ENCODE measurements around the gene PCDHB1.
"Not testable (repeated sequence)": the region's sequence is repeated elsewhere in the genome, so short reads cannot be mapped to it uniquely, and the experiment has no call there.

The PCDHB1 gene

DNA sequence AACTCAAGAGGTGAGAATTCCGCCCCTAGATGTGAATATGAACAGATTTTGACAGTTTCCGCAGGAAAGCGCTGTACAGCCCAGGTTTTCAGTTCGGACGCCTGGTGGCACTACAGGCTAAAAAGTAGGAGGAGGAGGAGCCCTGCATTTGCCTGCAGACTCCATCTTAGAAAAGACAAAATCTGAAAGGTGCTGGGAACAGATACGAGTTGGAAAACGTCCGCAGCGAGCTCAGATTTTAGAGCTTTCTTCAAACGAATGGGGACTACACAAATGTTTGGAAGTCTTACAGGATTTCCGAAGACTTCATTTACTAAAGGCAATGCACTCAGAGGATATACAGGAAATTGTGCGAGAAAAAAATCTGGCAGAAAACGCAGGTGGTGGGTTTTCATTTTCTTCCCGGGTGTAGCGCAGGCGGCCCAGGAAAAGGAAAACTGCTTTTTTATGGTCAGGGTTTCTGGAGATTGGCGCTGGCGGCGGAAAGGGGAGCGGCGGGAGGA is 33.4 kb downstream of the PCDHB1 start:
- DNase-seq = peak; percentile 32 to 67

DNA sequence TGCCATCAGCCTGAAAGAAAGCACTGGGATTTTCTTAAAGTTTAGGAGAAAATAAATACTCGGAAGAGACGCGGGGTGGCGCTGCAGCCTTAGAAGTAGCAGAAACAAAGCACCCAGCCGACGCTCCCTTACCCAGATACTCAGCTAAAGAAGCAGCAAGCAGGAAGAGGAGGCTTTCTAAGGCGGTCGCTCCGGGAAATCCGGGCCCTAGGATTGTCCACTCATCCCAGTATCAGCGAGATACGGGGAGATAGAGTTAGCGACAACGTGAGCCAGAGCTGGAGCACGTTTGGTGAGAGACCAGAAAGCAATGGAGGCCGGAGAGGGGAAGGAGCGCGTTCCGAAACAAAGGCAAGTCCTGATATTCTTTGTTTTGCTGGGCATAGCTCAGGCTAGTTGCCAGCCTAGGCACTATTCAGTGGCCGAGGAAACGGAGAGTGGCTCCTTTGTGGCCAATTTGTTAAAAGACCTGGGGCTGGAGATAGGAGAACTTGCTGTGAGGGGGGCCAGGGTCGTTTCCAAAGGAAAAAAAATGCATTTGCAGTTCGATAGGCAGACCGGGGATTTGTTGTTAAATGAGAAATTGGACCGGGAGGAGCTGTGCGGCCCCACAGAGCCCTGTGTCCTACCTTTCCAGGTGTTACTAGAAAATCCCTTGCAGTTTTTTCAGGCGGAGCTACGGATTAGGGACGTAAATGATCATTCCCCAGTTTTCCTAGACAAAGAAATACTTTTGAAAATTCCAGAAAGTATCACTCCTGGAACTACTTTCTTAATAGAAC is 43.5 kb downstream of the PCDHB1 start, which contains the start of gene PCDHB2:
Gene PCDHB2, plus strand, starts transcription at position 135 of the 782 bp plus-strand sequence. Its CDS starts 176 bp downstream, at position 311.
- peak; percentile 72 to 73 for DNase-seq

DNA sequence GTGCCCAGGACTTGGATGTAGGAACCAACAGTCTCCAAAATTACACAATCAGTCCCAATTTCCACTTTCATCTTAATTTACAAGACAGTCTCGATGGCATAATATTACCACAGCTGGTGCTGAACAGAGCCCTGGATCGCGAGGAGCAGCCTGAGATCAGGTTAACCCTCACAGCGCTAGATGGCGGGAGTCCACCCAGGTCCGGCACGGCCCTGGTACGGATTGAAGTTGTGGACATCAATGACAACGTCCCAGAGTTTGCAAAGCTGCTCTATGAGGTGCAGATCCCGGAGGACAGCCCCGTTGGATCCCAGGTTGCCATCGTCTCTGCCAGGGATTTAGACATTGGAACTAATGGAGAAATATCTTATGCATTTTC is 44.1 kb downstream of the PCDHB1 start:
- no peak for DNase-seq

DNA sequence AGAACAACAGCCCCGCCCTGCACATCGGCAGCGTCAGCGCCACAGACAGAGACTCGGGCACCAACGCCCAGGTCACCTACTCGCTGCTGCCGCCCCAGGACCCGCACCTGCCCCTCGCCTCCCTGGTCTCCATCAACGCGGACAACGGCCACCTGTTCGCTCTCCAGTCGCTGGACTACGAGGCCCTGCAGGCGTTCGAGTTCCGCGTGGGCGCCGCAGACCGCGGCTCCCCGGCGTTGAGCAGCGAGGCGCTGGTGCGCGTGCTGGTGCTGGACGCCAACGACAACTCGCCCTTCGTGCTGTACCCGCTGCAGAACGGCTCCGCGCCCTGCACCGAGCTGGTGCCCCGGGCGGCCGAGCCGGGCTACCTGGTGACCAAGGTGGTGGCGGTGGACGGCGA is 45.0 kb downstream of the PCDHB1 start:
- not testable (repeated sequence) for DNase-seq

DNA sequence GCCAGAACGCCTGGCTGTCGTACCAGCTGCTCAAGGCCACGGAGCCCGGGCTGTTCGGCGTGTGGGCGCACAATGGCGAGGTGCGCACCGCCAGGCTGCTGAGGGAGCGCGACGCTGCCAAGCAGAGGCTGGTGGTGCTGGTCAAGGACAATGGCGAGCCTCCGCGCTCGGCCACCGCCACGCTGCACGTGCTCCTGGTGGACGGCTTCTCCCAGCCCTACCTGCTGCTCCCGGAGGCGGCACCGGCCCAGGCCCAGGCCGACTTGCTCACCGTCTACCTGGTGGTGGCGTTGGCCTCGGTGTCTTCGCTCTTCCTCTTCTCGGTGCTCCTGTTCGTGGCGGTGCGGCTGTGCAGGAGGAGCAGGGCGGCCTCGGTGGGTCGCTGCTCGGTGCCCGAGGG is 45.4 kb downstream of the PCDHB1 start:
- not testable (repeated sequence) for DNase-seq

DNA sequence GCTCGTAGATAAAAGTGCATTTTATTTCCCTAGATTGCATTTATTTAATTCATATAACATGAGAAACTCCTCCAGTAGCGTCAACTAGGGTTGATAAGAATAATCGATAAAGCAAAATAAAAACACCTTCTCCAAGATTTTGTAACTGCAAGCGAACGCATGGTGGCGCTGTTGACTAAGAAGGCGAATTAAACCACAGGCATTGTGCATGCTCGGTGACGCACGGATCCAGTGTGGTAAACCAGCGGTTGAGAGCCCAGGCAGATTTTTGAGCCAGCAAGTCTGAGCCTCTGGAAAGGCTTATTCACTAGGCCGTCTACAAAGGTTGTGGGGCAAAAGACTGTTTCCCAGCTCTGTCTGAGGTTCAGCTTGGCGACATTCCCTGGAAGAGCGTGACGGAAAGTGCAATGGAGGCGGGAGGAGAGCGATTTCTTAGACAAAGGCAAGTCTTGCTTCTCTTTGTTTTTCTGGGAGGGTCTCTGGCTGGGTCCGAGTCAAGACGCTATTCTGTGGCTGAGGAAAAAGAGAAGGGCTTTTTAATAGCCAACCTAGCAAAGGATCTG is 49.1 kb downstream of the PCDHB1 start, which contains the start of gene PCDHB3:
Gene PCDHB3, plus strand, starts transcription at position 231 of the 563 bp plus-strand sequence. Its CDS starts 177 bp downstream, at position 408.
- no peak for DNase-seq

DNA sequence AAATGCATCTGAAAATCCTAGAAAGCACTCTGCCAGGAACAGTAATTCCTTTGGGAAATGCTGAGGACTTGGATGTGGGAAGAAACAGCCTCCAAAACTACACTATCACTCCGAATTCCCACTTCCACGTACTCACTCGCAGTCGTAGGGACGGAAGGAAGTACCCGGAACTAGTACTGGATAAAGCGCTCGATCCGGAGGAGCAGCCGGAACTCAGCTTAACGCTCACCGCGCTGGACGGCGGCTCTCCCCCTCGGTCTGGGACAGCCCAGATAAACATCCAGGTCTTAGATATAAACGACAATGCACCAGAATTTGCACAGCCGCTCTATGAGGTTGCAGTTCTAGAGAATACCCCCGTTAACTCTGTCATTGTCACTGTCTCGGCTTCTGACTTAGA is 49.9 kb downstream of the PCDHB1 start:
- DNase-seq = no peak

DNA sequence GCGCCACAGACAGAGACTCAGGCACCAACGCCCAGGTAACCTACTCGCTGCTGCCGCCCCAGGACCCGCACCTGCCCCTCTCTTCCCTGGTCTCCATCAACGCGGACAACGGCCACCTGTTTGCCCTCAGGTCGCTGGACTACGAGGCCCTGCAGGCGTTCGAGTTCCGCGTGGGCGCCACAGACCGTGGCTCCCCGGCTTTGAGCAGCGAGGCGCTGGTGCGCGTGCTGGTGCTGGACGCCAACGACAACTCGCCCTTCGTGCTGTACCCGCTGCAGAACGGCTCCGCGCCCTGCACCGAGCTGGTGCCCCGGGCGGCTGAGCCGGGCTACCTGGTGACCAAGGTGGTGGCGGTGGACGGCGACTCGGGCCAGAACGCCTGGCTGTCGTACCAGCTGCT is 50.9 kb downstream of the PCDHB1 start:
- DNase-seq = not testable (repeated sequence)

DNA sequence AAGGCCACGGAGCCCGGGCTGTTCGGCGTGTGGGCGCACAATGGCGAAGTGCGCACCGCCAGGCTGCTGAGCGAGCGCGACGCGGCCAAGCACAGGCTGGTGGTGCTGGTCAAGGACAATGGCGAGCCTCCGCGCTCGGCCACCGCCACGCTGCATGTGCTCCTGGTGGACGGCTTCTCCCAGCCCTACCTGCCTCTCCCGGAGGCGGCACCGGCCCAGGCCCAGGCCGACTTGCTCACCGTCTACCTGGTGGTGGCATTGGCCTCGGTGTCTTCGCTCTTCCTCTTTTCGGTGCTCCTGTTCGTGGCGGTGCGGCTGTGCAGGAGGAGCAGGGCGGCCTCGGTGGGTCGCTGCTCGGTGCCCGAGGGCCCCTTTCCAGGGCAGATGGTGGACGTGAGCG is 51.3 kb downstream of the PCDHB1 start:
- DNase-seq = not testable (repeated sequence)

DNA sequence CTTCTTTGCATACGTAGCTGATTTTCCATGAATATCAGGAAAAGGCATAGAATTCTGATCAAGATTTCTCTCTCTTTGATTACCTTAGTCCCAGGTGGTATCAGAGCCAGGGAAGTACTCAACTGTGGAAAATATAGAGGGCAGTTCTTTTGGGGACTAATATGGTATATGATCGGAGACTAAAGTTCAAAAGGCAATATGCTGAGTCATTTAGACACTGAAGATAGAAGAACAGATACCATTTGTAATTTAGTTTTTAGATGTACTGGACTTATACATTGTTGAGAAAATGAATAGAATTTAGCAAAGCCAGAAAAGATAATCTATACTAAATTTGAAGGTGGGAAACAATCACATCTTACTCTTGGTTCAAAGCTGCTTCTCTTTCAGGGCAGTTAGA is 54.2 kb downstream of the PCDHB1 start:
- DNase-seq = no peak

All from NCI-H2081 (cell line).